ELF-1 (cell line): ENCODE results near the gene NMT2.

Source experiments
- DNase-seq: peaks from one replicate; pipeline ENCODE4 v3.0.0-alpha.2; 2016; ENCODE audit warnings: low read depth, low spot score

The NMT2 gene

GRCh38 chr10:15181576-15182156 is 13.2 kb upstream of the NMT2 start:
- no peak for DNase-seq

GRCh38 chr10:15180736-15181135 is 12.2 kb upstream of the NMT2 start:
- no peak for DNase-seq

GRCh38 chr10:15176269-15176668 is 7.8 kb upstream of the NMT2 start:
- DNase-seq: no peak

GRCh38 chr10:15175587-15175986 is 7.1 kb upstream of the NMT2 start:
- no peak for DNase-seq

GRCh38 chr10:15172306-15172840 is 3.9 kb upstream of the NMT2 start:
- DNase-seq: no peak

- no peak for DNase-seq
These were observed 1.3 kb upstream of the NMT2 start for GRCh38 chr10:15169555-15170401.

GRCh38 chr10:15168786-15169554 is 477 bp upstream of the NMT2 start:
- DNase-seq: peak; percentile 64

GRCh38 chr10:15167411-15168290 is 842 bp downstream of the NMT2 start:
- DNase-seq: peak; percentile 83

- no peak for DNase-seq
These were observed 2.2 kb downstream of the NMT2 start for GRCh38 chr10:15166325-15166724.

GRCh38 chr10:15163253-15163828 is 5.2 kb downstream of the NMT2 start:
- no peak for DNase-seq

GRCh38 chr10:15158972-15159371 is 9.5 kb downstream of the NMT2 start:
- DNase-seq: no peak

GRCh38 chr10:15158448-15158847 is 10.0 kb downstream of the NMT2 start:
- DNase-seq: no peak

- no peak for DNase-seq
These were observed 12.4 kb downstream of the NMT2 start for GRCh38 chr10:15155978-15156656.

GRCh38 chr10:15152556-15152955 is 15.9 kb downstream of the NMT2 start:
- DNase-seq: no peak

- no peak for DNase-seq
These were observed 17.9 kb downstream of the NMT2 start for GRCh38 chr10:15150563-15150962.

GRCh38 chr10:15149042-15149771 is 19.3 kb downstream of the NMT2 start:
- no peak for DNase-seq

GRCh38 chr10:15147594-15148392 is 20.7 kb downstream of the NMT2 start:
- no peak for DNase-seq

- peak; percentile 43 for DNase-seq
These were observed 22.1 kb downstream of the NMT2 start for GRCh38 chr10:15146366-15146765.

GRCh38 chr10:15144788-15145187 is 23.7 kb downstream of the NMT2 start:
- no peak for DNase-seq
